ENCODE measurements around the gene KCNK18.
"Not testable (repeated sequence)": the region's sequence is repeated elsewhere in the genome, so short reads cannot be mapped to it uniquely, and the experiment has no call there.

The KCNK18 gene

GRCh38 chr10:117174439-117175214 is 22.7 kb upstream of the KCNK18 start:
- DNase-seq, result peak; percentile 72

- DNase-seq, result no peak
Observed at GRCh38 chr10:117175215-117175900, 21.9 kb upstream of the KCNK18 start.

- peak; percentile 56 for DNase-seq
Observed at GRCh38 chr10:117175901-117176534, 21.3 kb upstream of the KCNK18 start.

- no peak for DNase-seq
Observed at GRCh38 chr10:117178190-117178589, 19.1 kb upstream of the KCNK18 start.

- DNase-seq, result no peak
Observed at GRCh38 chr10:117184296-117184695, 13.0 kb upstream of the KCNK18 start.

- no peak for DNase-seq
Observed at GRCh38 chr10:117184821-117185220, 12.5 kb upstream of the KCNK18 start.

- not testable (repeated sequence) for DNase-seq
Observed at GRCh38 chr10:117185817-117186216, 11.5 kb upstream of the KCNK18 start.

- no peak for DNase-seq
Observed at GRCh38 chr10:117186832-117187615, 10.3 kb upstream of the KCNK18 start.

- DNase-seq, result no peak
Observed at GRCh38 chr10:117188371-117188770, 8.9 kb upstream of the KCNK18 start.

GRCh38 chr10:117189557-117189956 is 7.7 kb upstream of the KCNK18 start:
- no peak for DNase-seq

- no peak for DNase-seq
Observed at GRCh38 chr10:117198088-117198487, 799 bp downstream of the KCNK18 start.

GRCh38 chr10:117201826-117202225 is 4.5 kb downstream of the KCNK18 start:
- DNase-seq, result no peak

- DNase-seq, result no peak
Observed at GRCh38 chr10:117204316-117204715, 7.0 kb downstream of the KCNK18 start.

GRCh38 chr10:117212176-117212575 is 14.9 kb downstream of the KCNK18 start:
- no peak for DNase-seq

GRCh38 chr10:117214401-117214800 is 17.1 kb downstream of the KCNK18 start:
- DNase-seq, result no peak

- no peak for DNase-seq
Observed at GRCh38 chr10:117215079-117215478, 17.8 kb downstream of the KCNK18 start.

GRCh38 chr10:117216028-117216427 is 18.7 kb downstream of the KCNK18 start:
- DNase-seq, result no peak

- peak; percentile 51 for DNase-seq
Observed at GRCh38 chr10:117216611-117217195, 19.4 kb downstream of the KCNK18 start.

GRCh38 chr10:117217196-117217761 is 20.0 kb downstream of the KCNK18 start:
- no peak for DNase-seq

GRCh38 chr10:117218654-117219053 is 21.4 kb downstream of the KCNK18 start:
- no peak for DNase-seq

- no peak for DNase-seq
Observed at GRCh38 chr10:117221156-117221711, 23.9 kb downstream of the KCNK18 start.

GRCh38 chr10:117222552-117222951 is 25.3 kb downstream of the KCNK18 start:
- DNase-seq, result no peak

Data from activated CD4-positive, alpha-beta T cell treated with anti-CD3 and anti-CD28 coated beads for 1 hour (primary cell).